H1 (cell line): ENCODE results near the gene TMEM35B. TPM values are rescaled to one million over a fixed set of nuclear protein-coding genes. Genes with fewer than 3 reads are reported as not detected.
A peak's percentile ranks its signal among the peaks of the same experiment; 100 is the strongest.

Experiments used
- CTCF ChIA-PET: fragments of 300-600 bp; sonication (Branson Sonifier 250); formaldehyde crosslinking; loops from one replicate; lab custom pipeline; 2021; ENCODE audit not compliant: partially characterized antibody; lab: Charles Lee
- POLR2A ChIA-PET: fragments of 300-600 bp; sonication (Branson Sonifier 250); formaldehyde crosslinking; loops from one replicate; lab custom pipeline; 2021; ENCODE audit warnings: inconsistent platforms; ENCODE audit not compliant: partially characterized antibody; lab: Charles Lee
- DNase-seq, 2 experiments: peaks; one replicate each; pipeline versions ENCODE4 v3.0.0 to v3.0.0-alpha.2; 2010 to 2022; ENCODE audit warnings: low spot score in 2 of 2, low read depth in 1 of 2, mixed read lengths in 1 of 2
- FAIRE-seq: peaks from 2 replicates; lab custom pipeline; 2011; peaks lifted over from hg19 to GRCh38; lab: Jason Lieb, UNC
- H2AFZ ChIP-seq: 2 replicates; pipeline ENCODE4 v1.8.1; 2012; ENCODE audit warnings: low read length, inconsistent platforms
- H2AK5ac ChIP-seq: 2 replicates; pipeline ENCODE4 v1.6.1; 2013; ENCODE audit warnings: low read depth, low read length
- H2BK120ac ChIP-seq: replicated peaks from 2 replicates; pipeline ENCODE3; 2013; ENCODE audit warnings: low read depth, low read length, inconsistent platforms
- H2BK12ac ChIP-seq: 2 replicates; pipeline ENCODE4 v1.6.1; 2013; ENCODE audit warnings: low read depth, low read length
- H2BK15ac ChIP-seq: 2 replicates; pipeline ENCODE4 v1.6.1; 2013; ENCODE audit warnings: low read length
- H2BK20ac ChIP-seq: 2 replicates; pipeline ENCODE4 v1.6.1; 2013; ENCODE audit warnings: low read length
- H2BK5ac ChIP-seq: 2 replicates; pipeline ENCODE4 v1.6.1; 2013; ENCODE audit warnings: low read depth, low read length
- H3K14ac ChIP-seq: 2 replicates; pipeline ENCODE4 v1.6.1; 2013; ENCODE audit warnings: inconsistent platforms; ENCODE audit not compliant: insufficient read length
- H3K18ac ChIP-seq: 2 replicates; pipeline ENCODE4 v1.6.1; 2013; ENCODE audit warnings: low read length; ENCODE audit errors: extremely low read depth
- H3K23ac ChIP-seq: 2 replicates; pipeline ENCODE4 v1.6.1; 2013; ENCODE audit warnings: inconsistent platforms; ENCODE audit not compliant: insufficient read length
- H3K23me2 ChIP-seq: 2 replicates; pipeline ENCODE4 v1.6.1; 2013; ENCODE audit warnings: low read depth, low read length
- H3K27ac ChIP-seq: 2 replicates; pipeline ENCODE4 v1.6.1; 2011; ENCODE audit warnings: low read depth, low read length, inconsistent platforms
- H3K27me3 ChIP-seq, 4 experiments: replicated peaks in 1 of 4; 1 replicate in 1 of 4; 2 replicates in 3 of 4; pipeline versions ENCODE4 v1.6.1 to v1.8.1; 2011 to 2013; ENCODE audit warnings: low read length in 3 of 4, mild to moderate bottlenecking in 3 of 4, inconsistent platforms in 2 of 4, mixed read lengths in 2 of 4, moderate library complexity in 1 of 4; ENCODE audit not compliant: control insufficient read depth in 3 of 4, insufficient read depth in 3 of 4; ENCODE audit errors: extremely low read depth in 1 of 4
- H3K36me3 ChIP-seq, 4 experiments: 2 replicates each; pipeline versions ENCODE4 v1.6.1 to v1.8.1; 2011 to 2013; ENCODE audit warnings: mild to moderate bottlenecking in 4 of 4, low read length in 3 of 4, moderate library complexity in 2 of 4, control low read depth in 1 of 4, inconsistent platforms in 1 of 4; ENCODE audit not compliant: insufficient read depth in 4 of 4, control insufficient read depth in 2 of 4
- H3K4ac ChIP-seq: replicated peaks from 2 replicates; pipeline ENCODE3; 2013; ENCODE audit warnings: low read length, low read depth, mixed read lengths, inconsistent platforms; ENCODE audit not compliant: insufficient read length
- H3K4me1 ChIP-seq, 4 experiments: replicated peaks in 1 of 4; 1 replicate in 1 of 4; 2 replicates in 3 of 4; pipeline versions ENCODE4 v1.6.1 to v1.8.1; 2011 to 2013; ENCODE audit warnings: low read length in 3 of 4, inconsistent platforms in 2 of 4, mixed read lengths in 1 of 4; ENCODE audit not compliant: insufficient read depth in 4 of 4, control insufficient read depth in 3 of 4
- H3K4me2 ChIP-seq, 2 experiments: 2 replicates each; pipeline versions ENCODE4 v1.6.1 to v1.8.1; 2011 to 2013; ENCODE audit warnings: low read depth in 2 of 2, low read length in 2 of 2, control low read depth in 1 of 2, inconsistent platforms in 1 of 2, mild to moderate bottlenecking in 1 of 2; ENCODE audit not compliant: insufficient read depth in 1 of 2
- H3K4me3 ChIP-seq, 4 experiments: fragments of 200-600, 300-600 bp in 1 of 4; sonication (generic), shearing (Covaris generic), sonication (Bioruptor Twin) in 1 of 4; 2 replicates each; pipeline versions ENCODE4 v1.5.1 to v1.8.1; 2011 to 2016; ENCODE audit warnings: low read length in 4 of 4, low read depth in 3 of 4, control low read depth in 2 of 4, inconsistent platforms in 2 of 4, mild to moderate bottlenecking in 2 of 4, mixed read lengths in 1 of 4, moderate library complexity in 1 of 4; ENCODE audit not compliant: insufficient read depth in 2 of 4; ENCODE audit errors: extremely low read depth in 1 of 4
- H3K56ac ChIP-seq: replicated peaks from 2 replicates; pipeline ENCODE3; 2013; ENCODE audit warnings: low read depth, mild to moderate bottlenecking, mixed read lengths, low read length, inconsistent platforms; ENCODE audit not compliant: insufficient read length
- H3K79me1 ChIP-seq: 2 replicates; pipeline ENCODE4 v1.6.1; 2013; ENCODE audit warnings: low read depth, low read length, control low read depth
- H3K79me2 ChIP-seq, 2 experiments: 2 replicates each; pipeline versions ENCODE4 v1.6.1 to v1.8.1; 2012 to 2013; ENCODE audit warnings: low read length in 2 of 2, mild to moderate bottlenecking in 2 of 2, inconsistent platforms in 1 of 2; ENCODE audit not compliant: insufficient read depth in 2 of 2, control insufficient read depth in 1 of 2
- H3K9ac ChIP-seq, 4 experiments: replicated peaks in 1 of 4; 1 replicate in 1 of 4; 2 replicates in 3 of 4; pipeline versions ENCODE4 v1.6.1 to v1.8.1; 2011 to 2013; ENCODE audit warnings: low read depth in 3 of 4, low read length in 3 of 4, control low read depth in 2 of 4, mild to moderate bottlenecking in 2 of 4, moderate library complexity in 2 of 4, inconsistent platforms in 1 of 4; ENCODE audit errors: extremely low read depth in 1 of 4
- H3K9me3 ChIP-seq, 2 experiments: 2 replicates each; pipeline versions ENCODE4 v1.6.1 to v1.8.1; 2012 to 2013; ENCODE audit warnings: mild to moderate bottlenecking in 2 of 2, moderate library complexity in 2 of 2, control low read depth in 1 of 2, inconsistent platforms in 1 of 2, low read depth in 1 of 2, low read length in 1 of 2, mixed read lengths in 1 of 2; ENCODE audit not compliant: insufficient read depth in 2 of 2
- H4K20me1 ChIP-seq, 2 experiments: replicated peaks in 1 of 2; 2 replicates each; pipeline versions ENCODE3 to v1.8.1; 2011 to 2013; ENCODE audit warnings: inconsistent platforms in 2 of 2, low read length in 2 of 2, mild to moderate bottlenecking in 1 of 2; ENCODE audit not compliant: insufficient read depth in 2 of 2, control insufficient read depth in 1 of 2
- H4K5ac ChIP-seq: 2 replicates; pipeline ENCODE4 v1.6.1; 2013; ENCODE audit warnings: low read length, low read depth, mixed read lengths, inconsistent platforms; ENCODE audit not compliant: insufficient read length
- H4K8ac ChIP-seq: 2 replicates; pipeline ENCODE4 v1.8.0; 2013; ENCODE audit warnings: mild to moderate bottlenecking, moderate library complexity, low read length, inconsistent platforms; ENCODE audit not compliant: insufficient read depth; ENCODE audit errors: extremely low read depth
- H4K91ac ChIP-seq: replicated peaks from 2 replicates; pipeline ENCODE3; 2013; ENCODE audit warnings: low read length, mixed read lengths, inconsistent platforms; ENCODE audit not compliant: insufficient read length
- ASH2L ChIP-seq: fragments of 200-600, 300-600 bp; sonication (generic); IDR thresholded peaks from one replicate; pipeline ENCODE4 v1.7.1; 2017; ENCODE audit warnings: low read length
- CEBPB ChIP-seq: IDR thresholded peaks from 2 replicates; pipeline ENCODE4 v1.6.1; 2012; ENCODE audit warnings: low read depth, low read length
- CHD2 ChIP-seq: IDR thresholded peaks from 2 replicates; pipeline ENCODE4 v1.6.1; 2012; ENCODE audit warnings: low read length, improper control_type of control experiment
- EGR1 ChIP-seq: IDR thresholded peaks from 2 replicates; pipeline ENCODE4 v1.6.1; 2011; ENCODE audit warnings: low read depth, low read length, borderline replicate concordance
- EP300 ChIP-seq, 2 experiments: IDR thresholded peaks; 1 replicate in 1 of 2; 2 replicates in 1 of 2; pipeline ENCODE4 v1.6.1; 2011 to 2012; ENCODE audit warnings: low read depth in 2 of 2, low read length in 2 of 2, mild to moderate bottlenecking in 2 of 2, borderline replicate concordance in 1 of 2, inconsistent platforms in 1 of 2, moderate library complexity in 1 of 2
- KDM4A ChIP-seq: IDR thresholded peaks from one replicate; pipeline ENCODE4 v1.7.1; 2012; ENCODE audit warnings: low read depth, mild to moderate bottlenecking, moderate library complexity, low read length, inconsistent platforms; ENCODE audit not compliant: severe bottlenecking
- KDM5A ChIP-seq: fragments of 200-600 bp; IDR thresholded peaks from 2 replicates; pipeline ENCODE4 v1.7.1; 2012; ENCODE audit warnings: mild to moderate bottlenecking, low read length, inconsistent platforms, mixed read lengths
- RFX5 ChIP-seq: IDR thresholded peaks from 2 replicates; pipeline ENCODE4 v1.6.1; 2011; ENCODE audit warnings: low read depth, low read length, improper control_type of control experiment, borderline replicate concordance
- RXRA ChIP-seq: IDR thresholded peaks from 2 replicates; pipeline ENCODE4 v1.6.1; 2011; ENCODE audit warnings: low read depth, mild to moderate bottlenecking, low read length, moderate library complexity; ENCODE audit not compliant: insufficient read depth
- SAP30 ChIP-seq: fragments of 300-600 bp; sonication (generic); IDR thresholded peaks from 2 replicates; pipeline ENCODE4 v1.7.1; 2012; ENCODE audit warnings: low read length, moderate library complexity, mild to moderate bottlenecking, inconsistent platforms; ENCODE audit not compliant: insufficient read depth, insufficient replicate concordance
- SIRT6 ChIP-seq: IDR thresholded peaks from one replicate; pipeline ENCODE4 v1.7.1; 2012; ENCODE audit warnings: low read length, inconsistent platforms
- TEAD4 ChIP-seq: IDR thresholded peaks from 2 replicates; pipeline ENCODE4 v1.6.1; 2012; ENCODE audit warnings: low read depth, low read length, inconsistent platforms, mixed read lengths
- USF2 ChIP-seq: IDR thresholded peaks from 2 replicates; pipeline ENCODE4 v1.6.1; 2011; ENCODE audit warnings: low read length, improper control_type of control experiment
- WGBS, 2 experiments: shearing (Covaris generic) in 1 of 2; methylation state at CpG; one replicate each; pipeline versions ENCODE4 v1.1.6 to v1.1.7; 2013 to 2015; ENCODE audit warnings: low lambda C conversion rate in 2 of 2, mixed read lengths in 2 of 2, inconsistent platforms in 1 of 2, low coverage in 1 of 2, missing lambda C conversion rate in 1 of 2; ENCODE audit not compliant: insufficient replicate concordance in 2 of 2, insufficient coverage in 1 of 2, insufficient read length in 1 of 2; ENCODE audit errors: extremely low coverage in 1 of 2, missing lambda C conversion rate in 1 of 2; 5-methylcytosine and 5-hydroxymethylcytosine counted together
- polyA plus RNA-seq, 7 experiments: library from polyadenylated mRNA; depleted of rRNA in 3 of 7; stranded (reverse) in 5 of 7; unstranded in 2 of 7; fragments of >200 nt in 5 of 7; fragments of 200-250 nt in 2 of 7; gene quantifications; 1 replicate in 5 of 7; 2 replicates in 1 of 7; 4 replicates in 1 of 7; pipeline versions ENCODE4 v1.2.1 to v1.2.3, GENCODE V29; 2011 to 2013; ENCODE audit warnings: missing spikeins in 2 of 7, mixed read lengths in 2 of 7
- total RNA-seq: library from RNA; stranded (reverse); fragmentation: NEBNext Ultra II Directional; extraction: Animal tissue kit (Norgen Biotek cat#: 25700); gene quantifications from 2 replicates; pipeline ENCODE4 v1.2.1, GENCODE V29; 2021

Gene TMEM35B
- total and polyA plus RNA-seq, 2 of the 8 experiments (the other 6 are each of a cell fraction or from before 2014, with no cell fraction given) = 10.2 to 31.1 TPM

- Histone ChIP-seq H4K5ac (no peak overlapping the region), H2AK5ac (no peak overlapping the region), H3K36me3 (no peaks in the 10 kb centered on the region), H3K79me2 (no peaks in the 10 kb centered on the region), H2BK5ac (no peak overlapping the region), H4K91ac (no peak overlapping the region), H3K9me3 (no peaks in the 10 kb centered on the region), H2BK15ac (peak overlapping the region; percentile 83; the same call in 1 of the 2 replicates), H3K4me3 (peak overlapping the region; percentile 47 to 88 (median 64)), H3K4ac (no peak overlapping the region), H3K14ac (no peak overlapping the region), H3K4me2 (peak overlapping the region; percentile 94), H3K9ac (peak overlapping the region; percentile 26 to 80 (median 50); a peak in 6 of 7 replicates), H3K27ac (no peak overlapping the region), H2BK120ac (no peak overlapping the region), H4K20me1 (peaks cover 0 to 2% of the 10 kb centered on the region in 2 experiments), H4K8ac (no peak overlapping the region), H2AFZ (peak overlapping the region; percentile 42; the same call in 1 of the 2 replicates), H3K23ac (no peak overlapping the region), H2BK12ac (no peak overlapping the region), H3K56ac (no peak overlapping the region), H3K23me2 (peaks cover 2% of the 10 kb centered on the region; the same call in 1 of the 2 replicates), H3K4me1 (peaks cover 0 to 9% (median 2%) of the 10 kb centered on the region in 4 experiments; a peak in 3 of 7 replicates), H3K79me1 (no peaks in the 10 kb centered on the region), H3K27me3 (no peaks in the 10 kb centered on the region; a peak in 1 of 7 replicates), H3K18ac (peak overlapping the region; percentile 1; the same call in 1 of the 2 replicates), H2BK20ac (no peak overlapping the region)
- POLR2A ChIA-PET = interaction anchor here (1.3 to 4.4 kb wide), 4 partner anchors 9 to 47 kb away, joined by 4 to 35 read pairs (median 8); partner anchors contain the start of gene ZMYM6
- no peak for FAIRE-seq
- CTCF ChIA-PET = interaction anchor here (0.9 to 1.7 kb wide), 5 partner anchors 9 to 125 kb away, joined by 3 to 4 read pairs (median 3); partner anchors contain the start of genes DLGAP3 and SMIM12
- WGBS, 2 experiments = 29% methylated on average over 4 of the region's 4 CpGs; no CpG with 5 or more reads in 1 of the 2 experiments
- DNase-seq = no peak
- TF ChIP-seq SAP30 = no peak
- TF ChIP-seq CHD2 = no peak
- no peak for TF ChIP-seq SIRT6
- no peak for TF ChIP-seq KDM5A
- no peak for TF ChIP-seq RFX5
- no peak for TF ChIP-seq EP300 (IDR thresholded peaks at IDR 0.05; ENCODE audit: borderline replicate concordance in 1 of 2, low read depth in 2 of 2, low read length in 2 of 2)
- TF ChIP-seq EGR1 = no peak
- no peak for TF ChIP-seq ASH2L
- TF ChIP-seq RXRA = no peak
- no peak for TF ChIP-seq USF2
- no peak for TF ChIP-seq TEAD4
- TF ChIP-seq KDM4A = no peak
- no peak for TF ChIP-seq CEBPB
These were observed 733 bp downstream of the TMEM35B start for GRCh38 chr1:34984435-34984792.
